GM12873 (cell line): Measurements from ENCODE around the gene SLC12A8.

Experiments used
- CTCF ChIP-seq: IDR thresholded peaks from 2 replicates; pipeline ENCODE4 v1.5.1; 2012; ENCODE audit warnings: low read depth, mild to moderate bottlenecking, moderate library complexity, low read length, control low read depth; ENCODE audit not compliant: insufficient read depth; ENCODE audit errors: missing control alignments

SLC12A8 gene

GRCh38 chr3:125212509-125213363 is at the start of gene SLC12A8:
Gene SLC12A8 (minus strand): TSS chr3:125212748. CDS start chr3:125211349, 1,399 bp downstream.
- TF ChIP-seq CTCF: no peak

GRCh38 chr3:125262161-125262560 is 49.6 kb upstream of the SLC12A8 start:
- TF ChIP-seq CTCF: no peak

GRCh38 chr3:125261031-125261430 is 48.5 kb upstream of the SLC12A8 start:
- TF ChIP-seq CTCF: no peak

- no peak for TF ChIP-seq CTCF
Observed at GRCh38 chr3:125260158-125260557, 47.6 kb upstream of the SLC12A8 start.

- TF ChIP-seq CTCF: no peak
Observed at GRCh38 chr3:125257536-125257935, 45.0 kb upstream of the SLC12A8 start.

GRCh38 chr3:125256675-125257074 is 44.1 kb upstream of the SLC12A8 start:
- no peak for TF ChIP-seq CTCF

- no peak for TF ChIP-seq CTCF
Observed at GRCh38 chr3:125250973-125251372, 38.4 kb upstream of the SLC12A8 start.
